ENCODE measurements around the gene PRPF4.
A peak's percentile ranks its signal among the peaks of the same experiment; 100 is the strongest.
"Not testable (repeated sequence)": the region's sequence is repeated elsewhere in the genome, so short reads cannot be mapped to it uniquely, and the experiment has no call there.

Gene PRPF4

DNA sequence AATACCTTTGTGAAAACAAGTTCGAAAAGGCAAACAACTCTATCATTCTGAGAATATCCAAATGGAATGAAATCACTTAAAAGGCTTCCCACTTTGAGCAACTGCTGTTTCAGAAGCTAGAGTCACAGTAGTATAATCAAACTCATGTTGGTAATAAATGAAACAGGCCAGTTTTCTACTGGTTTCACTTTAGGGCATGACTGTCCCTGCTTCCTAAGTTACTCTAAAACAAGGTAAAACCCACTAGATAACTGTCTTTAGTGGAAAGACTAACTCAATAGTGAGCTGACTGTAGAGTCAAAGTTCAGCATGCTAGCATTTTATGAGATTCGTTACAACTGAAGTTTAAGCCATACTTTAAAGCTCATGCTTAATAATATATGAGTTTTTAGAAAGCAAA, 6.1 kb upstream of the PRPF4 start:
- DNase-seq: no peak

DNA sequence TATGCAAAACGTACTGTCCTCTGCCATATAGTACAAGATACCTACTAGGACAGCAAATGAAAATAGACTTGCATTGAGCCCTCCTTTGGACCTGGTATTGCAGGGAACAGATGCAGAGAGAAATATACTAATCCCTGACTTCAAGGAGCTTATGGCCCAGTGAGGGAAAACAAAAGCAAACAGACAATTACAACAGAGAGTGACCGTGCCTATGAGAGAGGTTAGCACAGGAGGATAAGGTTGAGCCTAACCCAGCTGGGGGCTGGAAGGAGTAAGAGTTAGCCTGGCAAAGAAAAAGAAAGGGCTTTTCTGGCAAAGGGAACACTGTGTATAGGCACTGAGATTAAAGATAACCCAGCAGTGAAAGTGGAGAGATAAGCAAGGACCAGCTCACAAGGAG, 5.6 kb upstream of the PRPF4 start:
- no peak for DNase-seq

DNA sequence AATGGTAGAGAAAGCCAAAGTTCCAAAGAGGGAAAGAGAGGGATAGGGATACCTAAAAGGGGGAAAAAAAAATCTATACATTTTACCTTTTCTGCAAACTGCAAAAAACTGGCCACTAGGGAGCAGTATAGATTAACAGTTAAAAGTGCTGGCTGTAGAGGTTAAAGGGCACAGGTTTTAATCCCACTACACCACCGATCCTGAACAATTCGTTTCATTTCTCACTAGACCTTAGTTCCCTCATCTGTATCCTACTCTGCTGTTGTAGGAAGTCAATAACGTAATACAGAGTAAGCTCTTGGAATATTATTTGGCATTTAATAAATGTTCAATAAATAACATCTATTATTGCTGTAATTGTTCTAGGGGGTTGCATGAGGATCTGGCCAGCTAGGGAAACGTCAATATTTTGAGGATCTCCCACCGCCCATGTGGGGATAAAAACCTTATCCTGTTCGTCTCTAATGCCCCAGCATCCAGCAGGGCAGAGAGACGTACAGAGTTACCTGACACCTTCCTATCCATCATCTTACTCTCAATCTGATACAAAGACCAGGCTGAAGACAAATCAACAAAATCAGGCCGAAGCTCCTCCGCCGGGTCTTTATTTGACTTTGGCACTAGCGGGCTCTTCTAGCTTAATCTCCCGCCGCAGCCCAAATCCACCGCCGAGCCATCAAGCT, 843 bp upstream of the PRPF4 start:
- DNase-seq: no peak

DNA sequence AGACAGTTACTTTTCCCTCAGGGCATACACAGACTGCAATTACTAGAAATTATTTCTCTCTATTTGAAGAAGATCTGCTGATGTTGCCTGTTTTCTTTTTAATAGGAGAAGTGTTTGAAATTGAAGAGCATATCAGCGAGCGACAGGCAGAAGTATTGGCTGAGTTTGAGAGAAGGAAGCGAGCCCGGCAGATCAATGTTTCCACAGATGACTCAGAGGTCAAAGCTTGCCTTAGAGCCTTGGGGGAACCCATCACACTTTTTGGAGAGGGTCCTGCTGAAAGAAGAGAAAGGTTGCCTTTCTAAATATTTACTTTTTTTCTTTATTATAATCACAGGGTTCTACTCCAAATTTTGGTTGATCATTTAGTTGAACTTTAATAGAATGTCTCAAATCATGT, 3.4 kb downstream of the PRPF4 start:
- no peak for DNase-seq

DNA sequence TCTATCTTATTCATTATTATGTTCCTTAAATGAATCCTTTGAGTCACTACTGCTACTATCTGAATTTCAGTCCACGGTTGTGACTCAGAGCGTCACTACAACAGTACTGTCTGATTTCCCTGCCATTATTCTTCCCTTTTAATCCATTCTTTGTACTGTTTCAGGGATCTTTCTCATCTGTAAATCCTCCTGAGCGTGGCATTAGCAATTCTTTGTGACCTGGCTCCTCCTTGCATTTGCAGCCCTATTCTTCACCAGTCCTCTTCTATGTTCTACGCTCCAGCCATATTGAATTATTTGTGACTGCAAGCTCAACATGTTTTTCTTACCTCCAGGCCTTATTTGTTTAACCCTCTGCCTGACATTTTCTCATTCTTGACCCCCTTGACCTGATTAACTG, 5.9 kb downstream of the PRPF4 start:
- no peak for DNase-seq

DNA sequence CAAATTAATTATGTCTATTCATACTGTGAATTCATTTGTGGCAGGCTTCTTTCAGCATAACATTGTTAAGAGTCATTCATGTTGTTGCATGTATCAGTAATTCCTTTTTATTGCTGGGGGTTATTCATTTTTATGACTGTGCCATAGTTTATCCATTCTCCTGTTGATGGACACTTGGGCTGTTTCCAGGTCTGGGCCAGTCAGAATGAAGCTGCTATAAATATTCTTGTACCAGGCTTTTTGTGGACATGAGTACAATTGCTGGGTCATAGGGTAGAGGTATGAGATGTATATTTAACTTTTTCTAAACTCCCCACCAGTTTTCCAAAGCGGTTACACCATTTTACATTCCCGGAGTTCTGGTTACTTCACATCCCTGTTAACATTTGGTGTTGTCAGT, 13.6 kb downstream of the PRPF4 start:
- DNase-seq: no peak

- no peak for DNase-seq
Observed at GRCh38 chr9:113290052-113290607, 14.7 kb downstream of the PRPF4 start.

DNA sequence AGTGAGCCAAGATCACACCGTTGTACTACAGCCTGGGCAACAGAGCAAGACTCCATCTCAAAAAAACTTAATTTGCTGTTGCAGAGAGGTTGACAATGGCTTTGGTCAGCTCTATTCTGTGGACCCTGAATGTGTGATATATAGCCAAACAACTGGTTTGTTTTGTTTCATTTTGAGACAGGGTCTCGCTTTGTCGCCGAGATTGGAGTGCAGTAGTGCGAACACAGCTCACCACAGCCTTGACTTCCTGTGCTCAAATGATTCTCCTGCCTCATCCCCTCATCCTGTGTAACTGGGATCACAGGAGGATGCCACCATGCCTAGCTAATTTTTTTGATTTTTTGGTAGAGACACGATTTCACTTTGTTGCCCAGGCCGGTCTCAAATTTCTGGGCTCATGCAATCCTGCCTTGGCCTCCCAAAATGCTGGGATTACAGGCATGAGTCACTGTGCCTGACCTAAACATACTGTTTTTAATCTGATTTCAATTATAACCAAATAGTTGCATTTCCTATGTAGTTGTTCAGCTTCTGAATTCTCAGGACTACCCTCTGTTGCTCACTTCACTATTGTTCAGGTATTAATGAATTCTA, 17.9 kb downstream of the PRPF4 start:
- no peak for DNase-seq

GRCh38 chr9:113296247-113296646, 20.8 kb downstream of the PRPF4 start:
- not testable (repeated sequence) for DNase-seq

- no peak for DNase-seq
Observed at GRCh38 chr9:113296796-113297558, 21.5 kb downstream of the PRPF4 start.

DNA sequence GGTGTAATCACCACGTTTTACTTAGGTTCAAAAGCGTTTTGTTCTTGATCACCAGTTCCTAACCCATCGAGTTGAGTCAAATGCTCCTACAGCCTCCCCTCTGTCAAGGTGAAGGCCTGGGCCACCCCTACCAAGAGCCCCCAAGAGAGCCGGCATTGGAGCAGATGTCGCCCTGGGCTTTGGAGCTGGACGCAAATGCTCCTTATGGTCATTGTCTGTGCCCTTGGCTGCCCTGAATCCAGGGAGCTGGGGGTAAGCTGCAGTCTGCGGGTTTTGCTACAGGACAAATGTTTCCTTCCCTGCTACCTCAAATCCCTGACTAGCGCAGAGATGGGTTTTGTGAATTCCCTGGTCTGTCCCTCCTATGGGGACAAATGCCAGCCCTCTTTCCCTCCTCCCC, 22.9 kb downstream of the PRPF4 start:
- no peak for DNase-seq

DNA sequence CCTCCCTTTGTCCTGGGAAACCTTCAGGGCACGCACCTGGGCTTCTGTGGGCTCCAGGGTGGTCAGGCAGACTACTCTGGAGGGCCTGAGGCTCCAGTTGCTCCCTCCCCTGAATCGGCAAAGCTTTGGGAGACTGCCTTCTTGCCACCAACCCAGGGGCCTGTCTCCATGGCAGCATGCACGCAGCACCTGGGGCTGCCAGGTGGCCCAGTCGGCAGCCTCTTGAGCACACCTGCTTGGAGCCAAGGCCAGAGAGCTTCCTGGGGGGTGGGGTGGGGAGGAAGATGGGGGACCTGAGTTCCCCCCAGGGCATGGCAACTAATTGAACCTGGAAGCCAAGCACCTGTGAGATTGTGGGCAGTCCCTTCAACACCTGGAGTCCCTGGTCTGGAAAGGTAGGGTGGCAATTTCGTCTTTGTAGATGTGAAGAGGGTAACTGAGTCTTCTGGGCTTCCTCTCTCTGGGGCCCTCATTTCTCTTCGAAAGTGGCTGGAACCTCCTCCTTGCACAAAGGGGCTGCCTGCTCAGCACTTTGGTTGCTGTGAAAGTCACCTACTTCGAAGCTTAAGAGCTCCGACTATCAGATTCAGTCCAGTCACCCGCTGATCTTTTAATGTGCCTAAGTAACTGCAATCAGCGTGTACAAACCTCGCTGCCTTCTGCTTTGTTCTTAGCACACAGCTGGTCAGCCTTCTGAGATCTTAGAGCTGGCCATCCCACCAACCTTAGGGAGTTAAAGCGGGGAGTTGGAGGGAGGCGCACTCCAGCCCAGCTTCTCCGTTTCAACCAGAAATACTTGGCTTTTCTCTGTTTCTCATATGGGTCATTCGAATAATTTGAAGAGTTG, 23.7 kb downstream of the PRPF4 start:
- DNase-seq: no peak

DNA sequence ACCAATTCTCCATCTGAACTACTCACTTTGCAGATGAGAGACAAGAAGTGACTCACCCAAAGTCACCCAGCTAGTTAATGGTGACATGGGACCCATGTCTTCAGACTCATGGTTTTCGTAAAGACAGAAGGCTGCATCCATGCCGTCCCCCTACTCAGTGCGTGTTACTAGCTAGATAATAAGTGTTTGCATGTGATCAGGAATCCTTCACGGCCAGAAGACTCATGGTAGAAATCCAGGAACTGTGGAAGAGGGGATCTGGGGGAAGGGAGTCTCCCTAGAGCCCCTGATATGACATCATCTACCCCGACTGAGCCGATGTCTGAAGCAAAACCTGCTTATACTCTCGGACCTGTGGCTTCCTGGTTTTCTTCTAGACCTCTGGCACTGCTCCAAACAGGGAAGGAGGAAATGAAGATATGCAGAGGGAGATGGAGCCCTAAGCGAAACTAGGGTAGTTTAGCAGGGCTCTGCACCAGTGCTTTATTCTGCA, 24.4 kb downstream of the PRPF4 start:
- no peak for DNase-seq

DNA sequence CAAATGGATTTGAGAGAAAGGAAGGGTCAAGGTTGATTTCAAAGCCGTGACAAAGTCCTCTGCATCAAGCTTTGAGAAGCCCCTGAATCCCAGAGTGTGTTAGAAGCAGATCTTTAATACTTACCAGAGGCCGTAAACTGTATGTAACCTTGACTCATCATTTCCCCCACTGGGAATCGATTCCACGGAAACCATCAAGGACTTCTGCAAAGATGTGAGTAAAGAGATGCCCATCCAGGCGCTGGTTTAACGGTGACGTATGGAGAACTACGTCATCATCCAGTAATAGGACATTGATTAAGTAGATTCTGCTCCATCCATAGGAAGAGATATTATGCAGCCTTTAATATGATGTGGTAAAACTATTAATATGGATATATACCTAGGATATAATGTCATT, 26.1 kb downstream of the PRPF4 start:
- no peak for DNase-seq

DNA sequence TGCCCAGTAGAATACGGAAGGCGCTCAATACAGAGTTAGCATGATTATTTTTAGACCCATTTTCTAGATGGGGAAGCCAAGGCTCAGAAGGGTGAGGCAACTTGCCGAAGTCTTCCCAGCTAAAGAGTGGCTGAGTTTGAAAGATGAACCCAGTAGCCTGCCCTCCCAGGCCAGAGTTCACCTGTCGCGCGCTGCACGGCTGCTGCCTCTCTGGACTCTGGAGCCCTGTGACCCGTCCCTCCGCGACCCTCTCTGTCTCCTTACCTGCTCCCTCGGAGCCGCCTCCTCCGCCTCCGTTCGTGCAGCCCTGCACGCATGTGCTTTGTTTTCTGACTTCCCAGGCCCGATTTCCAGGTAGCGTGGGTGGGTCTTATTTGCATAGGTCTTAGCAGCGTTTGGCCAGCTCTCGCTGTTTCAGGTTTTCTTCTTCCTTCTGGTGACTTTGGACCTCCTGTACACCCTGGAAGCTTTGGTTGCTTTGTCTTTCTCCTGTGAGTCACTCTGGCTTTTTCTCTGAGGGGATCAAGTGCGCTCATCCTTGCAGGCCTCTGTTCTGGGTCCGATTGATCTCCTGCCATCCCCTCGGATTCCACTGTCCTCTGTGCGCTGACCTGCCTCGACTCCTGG, 27.4 kb downstream of the PRPF4 start, which contains the start of gene RNF183:
RNF183 (minus strand) TSS at position 585 of the 627 bp plus-strand sequence. CDS start 5,192 bp downstream, outside the sequence.
- DNase-seq: no peak

GRCh38 chr9:113306566-113306965, 31.1 kb downstream of the PRPF4 start:
- no peak for DNase-seq

DNA sequence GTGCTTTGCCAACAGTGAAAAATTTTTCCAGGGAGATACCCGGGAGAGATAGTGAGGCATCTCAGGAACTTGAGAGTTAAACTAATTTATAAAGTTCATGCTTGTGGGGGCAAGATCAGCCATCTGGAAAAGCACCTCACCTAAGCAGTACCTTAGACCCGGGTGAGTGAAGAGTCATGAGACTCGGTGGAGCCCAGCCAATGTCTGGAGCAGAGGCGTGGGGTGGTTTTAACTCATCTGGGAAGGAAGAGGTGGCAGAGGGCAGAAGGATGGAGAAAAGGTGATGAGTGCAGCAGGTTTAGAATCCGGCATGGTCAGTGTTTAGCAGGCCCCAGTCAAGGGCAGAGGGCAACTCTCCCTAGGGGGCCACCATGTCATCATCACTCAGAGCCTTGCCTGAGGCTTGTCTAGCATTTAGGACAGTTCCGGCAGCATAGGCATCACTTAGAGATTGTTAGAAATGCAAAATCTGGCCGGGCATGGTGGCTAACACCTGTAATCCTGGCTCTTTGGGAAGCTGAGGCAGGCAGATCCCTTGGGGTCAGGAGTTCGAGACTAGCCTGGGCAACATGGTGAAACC, 32.0 kb downstream of the PRPF4 start:
- no peak for DNase-seq

DNA sequence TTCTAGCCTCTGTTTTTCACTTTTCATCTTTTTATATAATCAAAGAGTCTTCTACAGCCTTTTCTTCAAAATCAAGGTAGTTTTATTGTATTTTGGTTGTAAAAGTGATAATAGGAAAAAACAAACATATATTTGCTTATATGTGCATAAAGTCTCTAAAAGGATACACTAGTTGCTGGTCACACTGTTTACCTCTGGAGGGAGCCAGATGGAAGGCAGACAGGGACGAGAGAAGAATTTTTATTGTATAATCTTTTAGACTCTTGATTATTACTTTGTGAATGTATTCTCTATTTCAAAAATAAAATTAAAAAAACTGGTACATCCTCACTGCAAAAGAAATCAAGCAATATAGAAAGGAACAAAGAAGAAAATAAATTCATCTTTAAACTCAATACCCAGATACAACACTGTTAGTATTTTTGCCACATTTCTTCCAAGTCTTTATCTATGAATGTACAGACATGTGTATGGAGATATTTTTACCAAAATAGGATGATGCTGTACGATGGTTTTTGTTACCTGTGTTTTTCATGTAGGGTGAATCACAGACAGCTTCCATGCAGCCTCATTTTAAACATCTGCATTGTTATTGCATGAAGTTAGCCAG, 33.9 kb downstream of the PRPF4 start:
- no peak for DNase-seq

GRCh38 chr9:113310538-113310937, 35.1 kb downstream of the PRPF4 start:
- no peak for DNase-seq

DNA sequence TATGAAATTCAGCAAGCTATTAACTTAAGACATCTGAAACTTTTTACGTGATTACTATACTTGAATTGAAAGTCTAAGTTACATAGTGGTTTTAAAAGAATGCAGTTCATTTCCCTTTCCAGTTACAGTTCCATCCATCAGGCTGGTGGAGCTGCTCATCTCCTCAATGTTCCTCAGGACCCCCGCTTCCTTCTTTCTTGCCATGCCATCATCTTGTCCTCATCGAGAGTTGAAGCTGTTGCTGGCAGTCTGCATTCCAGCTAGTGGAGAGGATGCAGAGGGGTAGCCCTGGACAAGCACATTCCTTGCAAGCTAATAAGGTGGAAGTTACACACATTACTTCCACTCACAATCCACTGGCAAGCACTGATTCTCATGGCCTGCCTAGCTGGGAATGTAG, 36.5 kb downstream of the PRPF4 start:
- DNase-seq: no peak

DNA sequence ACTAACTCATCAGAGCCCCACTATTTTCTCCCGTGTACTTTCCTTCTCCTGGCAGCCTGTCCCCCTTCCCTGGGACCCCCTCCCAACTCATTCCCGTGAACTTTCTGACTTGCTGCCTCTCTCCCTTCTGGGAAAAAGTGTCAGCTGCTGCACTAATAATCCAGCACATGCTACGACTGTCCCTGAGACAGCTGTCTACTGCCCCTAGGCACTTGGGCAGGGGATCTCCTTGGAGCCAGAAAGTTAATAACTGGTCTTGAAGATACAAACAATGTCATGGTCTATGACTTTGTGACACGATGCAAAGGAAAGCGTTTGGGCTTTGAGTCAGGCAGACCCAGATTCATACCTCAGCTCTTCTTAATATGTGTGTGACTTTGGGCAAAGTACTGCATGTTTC, 37.8 kb downstream of the PRPF4 start:
- DNase-seq: peak; percentile 28
